ENCODE results near the gene REM2.

GRCh38 chr14:22883173-22883976 is at the start of gene REM2:
- TF ChIP-seq CTCF (IDR thresholded peaks at IDR 0.05) (no peak), EP300 (IDR thresholded peaks at IDR 0.05) (no peak)
